Dendritic cell treated with granulocyte-macrophage colony-stimulating factor and Interleukin-4, amounts not matched to agents 40 ng/mL and 50 ng/mL, for 4 days (primary cell): ENCODE data around the gene AGPAT4.

Source experiments
- H3K27ac Mint-ChIP-seq: one replicate; pipeline ENCODE4 v1.8.0; 2022; ENCODE audit warnings: mild to moderate bottlenecking, mixed read lengths
- H3K27me3 Mint-ChIP-seq: one replicate; pipeline ENCODE4 v1.8.0; 2022; ENCODE audit warnings: mild to moderate bottlenecking, mixed read lengths
- H3K36me3 Mint-ChIP-seq: one replicate; pipeline ENCODE4 v1.8.0; 2022; ENCODE audit warnings: low read depth, mixed read lengths
- H3K4me1 Mint-ChIP-seq: one replicate; pipeline ENCODE4 v1.8.0; 2022; ENCODE audit warnings: low read depth, mixed read lengths
- H3K4me3 Mint-ChIP-seq: one replicate; pipeline ENCODE4 v1.8.0; 2022; ENCODE audit warnings: mild to moderate bottlenecking, moderate library complexity, mixed read lengths
- H3K9me3 Mint-ChIP-seq: one replicate; pipeline ENCODE4 v1.8.0; 2022; ENCODE audit warnings: mixed read lengths
- intact Hi-C: fragments of 100-400 bp; cut with micrococcal nuclease; formaldehyde crosslinking; loops from one replicate; pipeline ENCODE4 v1.15.0; 2022

Gene AGPAT4

DNA sequence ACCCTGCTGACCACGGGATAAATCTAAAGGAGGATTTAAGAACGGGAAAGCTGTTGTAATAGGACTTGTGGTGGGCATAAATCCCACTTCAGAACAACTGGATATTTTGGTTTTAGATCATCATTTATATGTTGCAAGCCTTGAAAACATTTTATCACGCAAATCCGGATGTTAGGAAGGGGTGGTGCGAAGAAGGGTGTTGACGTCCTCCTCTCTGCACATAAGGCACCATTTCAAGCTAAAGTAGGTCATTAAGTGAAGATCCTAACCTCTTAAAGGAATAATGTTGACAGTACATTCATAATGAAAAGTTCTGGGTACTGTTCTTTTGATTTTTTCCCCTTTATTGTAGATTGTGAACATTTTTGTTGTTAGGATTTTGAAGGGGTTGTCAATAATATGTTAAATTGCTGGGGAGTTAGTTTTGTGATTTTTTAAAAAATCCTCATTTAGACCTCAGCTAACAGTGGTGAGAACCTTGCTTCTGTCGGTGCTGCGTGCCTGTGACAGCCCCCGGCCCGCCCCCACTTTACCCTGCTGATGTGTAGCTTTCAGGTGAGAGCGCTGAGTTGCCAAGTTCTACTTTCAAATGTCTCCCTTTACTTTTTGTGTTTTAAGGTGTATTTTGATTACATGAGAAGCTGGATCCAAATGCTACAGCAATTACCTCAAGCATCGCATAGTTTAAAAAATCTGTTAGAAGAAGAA, 193.4 kb downstream of the AGPAT4 start:
- intact Hi-C loops = no loop called here
- Mint-ChIP-seq H3K9me3 (no peaks in the 10 kb centered on the region), H3K4me3 (no peak overlapping the region), H3K4me1 (no peaks in the 10 kb centered on the region), H3K27me3 (no peaks in the 10 kb centered on the region), H3K36me3 (peaks cover 13% of the 10 kb centered on the region), H3K27ac (no peak overlapping the region)
